Right atrium auricular region (tissue), 2 donors: ENCODE measurements around the gene COG3. TPM values are rescaled to one million over a fixed set of nuclear protein-coding genes. Genes with fewer than 3 reads are reported as not detected.
A peak's percentile ranks its signal among the peaks of the same experiment; 100 is the strongest.

ENCODE experiments used
- DNase-seq: peaks from one replicate; pipeline ENCODE4 v3.0.0-alpha.2; 2019; ENCODE audit warnings: low spot score
- H3K27ac ChIP-seq, 2 donors: fragments of 200-600 bp; sonication (generic); 1 replicate in 1 of 2; 2 replicates in 1 of 2; pipeline ENCODE4 v1.5.1; 2016 to 2019
- H3K27me3 ChIP-seq, 2 donors: fragments of 200-600 bp; sonication (generic); one replicate each; pipeline versions ENCODE4 v1.5.1 to v1.6.0; 2017 to 2019
- H3K36me3 ChIP-seq: fragments of 200-600 bp; sonication (generic); one replicate; pipeline ENCODE4 v1.5.1; 2016
- H3K4me1 ChIP-seq, 2 donors: fragments of 200-600 bp; sonication (generic); one replicate each; pipeline versions ENCODE4 v1.5.1 to v1.6.0; 2017 to 2019
- H3K4me3 ChIP-seq, 2 donors: fragments of 200-600 bp; sonication (generic); 1 replicate in 1 of 2; 2 replicates in 1 of 2; pipeline ENCODE4 v1.5.1; 2017 to 2019; ENCODE audit warnings: mild to moderate bottlenecking in 1 of 2, moderate library complexity in 1 of 2
- H3K9me3 ChIP-seq, 2 donors: fragments of 200-600 bp; sonication (generic); one replicate each; pipeline ENCODE4 v1.5.1; 2019
- CTCF ChIP-seq, 2 donors: fragments of 200-600 bp; sonication (generic); IDR thresholded peaks; one replicate each; pipeline ENCODE4 v1.5.1; 2019; ENCODE audit warnings: antibody characterized with exemption in 2 of 2
- total RNA-seq, 2 donors: library from RNA; depleted of rRNA; stranded (reverse); fragments of >200 nt; gene quantifications; one replicate each; pipeline ENCODE4 v1.1.0, GENCODE V29; 2016

The COG3 gene
- total RNA-seq, 2 donors from 2014 or later = 15.7 to 20.3 TPM

- no peak for DNase-seq
- Histone ChIP-seq H3K4me3 (no peak overlapping the region), H3K27ac (no peak overlapping the region), H3K4me1 (peaks cover 0 to 21% of the 10 kb centered on the region in 2 donors), H3K36me3 (no peaks in the 10 kb centered on the region), H3K9me3 (no peaks in the 10 kb centered on the region), H3K27me3 (no peaks in the 10 kb centered on the region)
- no peak for TF ChIP-seq CTCF (IDR thresholded peaks at IDR 0.05)
These were observed 27.8 kb upstream of the COG3 start for GRCh38 chr13:45436953-45437352.

GRCh38 chr13:45437947-45438346 lies 26.8 kb upstream of the COG3 start:
- H3K9me3 ChIP-seq = no peaks in the 10 kb centered on the region
- H3K4me3 ChIP-seq = no peak overlapping the region
- H3K4me1 ChIP-seq = peaks cover 0 to 21% of the 10 kb centered on the region in 2 donors
- no peaks in the 10 kb centered on the region for H3K36me3 ChIP-seq
- DNase-seq = no peak
- TF ChIP-seq CTCF (IDR thresholded peaks at IDR 0.05) = no peak
- no peak overlapping the region for H3K27ac ChIP-seq
- no peaks in the 10 kb centered on the region for H3K27me3 ChIP-seq

- no peak for TF ChIP-seq CTCF (IDR thresholded peaks at IDR 0.05)
- no peak for DNase-seq
- H3K36me3 ChIP-seq = no peaks in the 10 kb centered on the region
- no peaks in the 10 kb centered on the region for H3K27me3 ChIP-seq
- no peaks in the 10 kb centered on the region for H3K9me3 ChIP-seq
- peaks cover 0 to 21% of the 10 kb centered on the region in 2 donors for H3K4me1 ChIP-seq
- H3K27ac ChIP-seq = peak overlapping the region in 1 of 2 donors; percentile 82
- H3K4me3 ChIP-seq = no peak overlapping the region
These were observed 25.7 kb upstream of the COG3 start for GRCh38 chr13:45439008-45439407.

- no peak overlapping the region for H3K4me3 ChIP-seq
These were observed 24.8 kb upstream of the COG3 start for GRCh38 chr13:45439781-45440462.

GRCh38 chr13:45441633-45442032 lies 23.1 kb upstream of the COG3 start:
- no peaks in the 10 kb centered on the region for H3K36me3 ChIP-seq
- H3K4me1 ChIP-seq = peaks cover 0 to 21% of the 10 kb centered on the region in 2 donors
- TF ChIP-seq CTCF (IDR thresholded peaks at IDR 0.05) = peak in 1 of 2 donors; percentile 34
- H3K27ac ChIP-seq = peak overlapping the region; percentile 76 to 82
- no peak for DNase-seq
- no peaks in the 10 kb centered on the region for H3K9me3 ChIP-seq
- no peak overlapping the region for H3K4me3 ChIP-seq
- no peaks in the 10 kb centered on the region for H3K27me3 ChIP-seq

More at GRCh38 chr13:45439781-45440462, 24.8 kb upstream of the COG3 start:
- Histone ChIP-seq H3K27me3 (no peaks in the 10 kb centered on the region), H3K36me3 (no peaks in the 10 kb centered on the region), H3K27ac (peak overlapping the region; percentile 76 to 82), H3K4me1 (peaks cover 0 to 21% of the 10 kb centered on the region in 2 donors), H3K9me3 (no peaks in the 10 kb centered on the region)
- no peak for DNase-seq
- TF ChIP-seq CTCF (IDR thresholded peaks at IDR 0.05) = no peak

GRCh38 chr13:45445053-45445452 lies 19.7 kb upstream of the COG3 start:
- no peak for DNase-seq
- Histone ChIP-seq H3K36me3 (no peaks in the 10 kb centered on the region), H3K9me3 (no peaks in the 10 kb centered on the region), H3K27me3 (no peaks in the 10 kb centered on the region), H3K27ac (no peak overlapping the region), H3K4me1 (peaks cover 0 to 15% of the 10 kb centered on the region in 2 donors), H3K4me3 (no peak overlapping the region)
- no peak for TF ChIP-seq CTCF (IDR thresholded peaks at IDR 0.05)
